GM19372 (cell line): Measurements from ENCODE around the gene TEN1.

Source experiments
- ATAC-seq: cut with Tn5 transposase; IDR thresholded peaks from one replicate; pipeline ENCODE4 v1.9.1; 2021; ENCODE audit warnings: mild to moderate bottlenecking, low read depth, moderate library complexity; ENCODE audit not compliant: unreplicated experiment

The TEN1 gene

GRCh38 chr17:76049239-76049638 is 70.2 kb downstream of the TEN1 start:
- ATAC-seq: no peak

GRCh38 chr17:76049836-76050537 is 70.9 kb downstream of the TEN1 start:
- ATAC-seq: no peak
